GM23338 (cell line): ENCODE measurements around the gene DTNB.

ENCODE experiments used
- EZH2 ChIP-seq: fragments of 200-600 bp; sonication (generic); IDR thresholded peaks from one replicate; pipeline ENCODE4 v1.8.0; 2017; ENCODE audit warnings: antibody characterized with exemption, mild to moderate bottlenecking, low read depth; ENCODE audit not compliant: unreplicated experiment
- EZH2phosphoT487 ChIP-seq: fragments of 200-600 bp; sonication (generic); IDR thresholded peaks from one replicate; pipeline ENCODE4 v1.8.1; 2018; ENCODE audit warnings: antibody characterized with exemption; ENCODE audit not compliant: unreplicated experiment
- JUNB ChIP-seq: IDR thresholded peaks from one replicate; pipeline ENCODE4 v1.6.1; 2016; ENCODE audit warnings: antibody characterized with exemption; ENCODE audit not compliant: unreplicated experiment
- POLR2AphosphoS5 ChIP-seq: IDR thresholded peaks from 2 replicates; pipeline ENCODE4 v1.6.1; 2016; ENCODE audit warnings: antibody characterized with exemption, low read depth
- STAT1 ChIP-seq: IDR thresholded peaks from one replicate; pipeline ENCODE4 v1.6.1; 2016; ENCODE audit warnings: antibody characterized with exemption; ENCODE audit not compliant: unreplicated experiment
- TF ChIP-seq, protein P1 (sequence below), 2 experiments: fragments of 200-600 bp in 1 of 2; sonication (generic) in 1 of 2; conservative IDR thresholded peaks; 2 replicates each; pipeline versions ENCODE4 v1.5.1 to v1.6.1; 2016 to 2017; ENCODE audit warnings: antibody characterized with exemption in 2 of 2, low read depth in 2 of 2, mild to moderate bottlenecking in 2 of 2, moderate library complexity in 1 of 2
- TF ChIP-seq, protein P2 (sequence below): IDR thresholded peaks from one replicate; pipeline ENCODE4 v1.6.1; 2018; ENCODE audit warnings: antibody characterized with exemption; ENCODE audit not compliant: unreplicated experiment

DNA sequence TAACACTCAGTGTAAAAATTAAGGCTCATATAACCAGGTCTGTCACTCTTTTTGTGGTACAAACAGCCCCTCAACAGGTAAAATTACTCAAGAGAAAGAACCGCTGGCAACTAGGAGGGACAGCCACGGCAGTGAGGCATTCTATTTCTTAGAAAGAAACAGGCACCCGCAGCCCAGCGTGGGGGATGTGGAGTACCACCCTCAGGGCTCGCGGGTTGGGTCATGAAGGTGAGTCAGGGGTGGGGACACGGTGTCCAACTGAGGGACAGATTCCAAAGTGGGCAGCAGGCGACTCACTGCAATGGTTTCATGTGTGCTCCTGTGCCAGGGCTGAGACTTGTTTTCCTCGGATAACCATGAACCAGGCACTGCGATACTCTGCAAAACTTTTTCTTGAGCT lies 129.4 kb downstream of the DTNB start:
- TF ChIP-seq, protein P1, sequence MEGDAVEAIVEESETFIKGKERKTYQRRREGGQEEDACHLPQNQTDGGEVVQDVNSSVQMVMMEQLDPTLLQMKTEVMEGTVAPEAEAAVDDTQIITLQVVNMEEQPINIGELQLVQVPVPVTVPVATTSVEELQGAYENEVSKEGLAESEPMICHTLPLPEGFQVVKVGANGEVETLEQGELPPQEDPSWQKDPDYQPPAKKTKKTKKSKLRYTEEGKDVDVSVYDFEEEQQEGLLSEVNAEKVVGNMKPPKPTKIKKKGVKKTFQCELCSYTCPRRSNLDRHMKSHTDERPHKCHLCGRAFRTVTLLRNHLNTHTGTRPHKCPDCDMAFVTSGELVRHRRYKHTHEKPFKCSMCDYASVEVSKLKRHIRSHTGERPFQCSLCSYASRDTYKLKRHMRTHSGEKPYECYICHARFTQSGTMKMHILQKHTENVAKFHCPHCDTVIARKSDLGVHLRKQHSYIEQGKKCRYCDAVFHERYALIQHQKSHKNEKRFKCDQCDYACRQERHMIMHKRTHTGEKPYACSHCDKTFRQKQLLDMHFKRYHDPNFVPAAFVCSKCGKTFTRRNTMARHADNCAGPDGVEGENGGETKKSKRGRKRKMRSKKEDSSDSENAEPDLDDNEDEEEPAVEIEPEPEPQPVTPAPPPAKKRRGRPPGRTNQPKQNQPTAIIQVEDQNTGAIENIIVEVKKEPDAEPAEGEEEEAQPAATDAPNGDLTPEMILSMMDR (conservative IDR thresholded peaks at IDR 0.05; ENCODE audit: low read depth in 2 of 2): no peak
- TF ChIP-seq, protein P2, sequence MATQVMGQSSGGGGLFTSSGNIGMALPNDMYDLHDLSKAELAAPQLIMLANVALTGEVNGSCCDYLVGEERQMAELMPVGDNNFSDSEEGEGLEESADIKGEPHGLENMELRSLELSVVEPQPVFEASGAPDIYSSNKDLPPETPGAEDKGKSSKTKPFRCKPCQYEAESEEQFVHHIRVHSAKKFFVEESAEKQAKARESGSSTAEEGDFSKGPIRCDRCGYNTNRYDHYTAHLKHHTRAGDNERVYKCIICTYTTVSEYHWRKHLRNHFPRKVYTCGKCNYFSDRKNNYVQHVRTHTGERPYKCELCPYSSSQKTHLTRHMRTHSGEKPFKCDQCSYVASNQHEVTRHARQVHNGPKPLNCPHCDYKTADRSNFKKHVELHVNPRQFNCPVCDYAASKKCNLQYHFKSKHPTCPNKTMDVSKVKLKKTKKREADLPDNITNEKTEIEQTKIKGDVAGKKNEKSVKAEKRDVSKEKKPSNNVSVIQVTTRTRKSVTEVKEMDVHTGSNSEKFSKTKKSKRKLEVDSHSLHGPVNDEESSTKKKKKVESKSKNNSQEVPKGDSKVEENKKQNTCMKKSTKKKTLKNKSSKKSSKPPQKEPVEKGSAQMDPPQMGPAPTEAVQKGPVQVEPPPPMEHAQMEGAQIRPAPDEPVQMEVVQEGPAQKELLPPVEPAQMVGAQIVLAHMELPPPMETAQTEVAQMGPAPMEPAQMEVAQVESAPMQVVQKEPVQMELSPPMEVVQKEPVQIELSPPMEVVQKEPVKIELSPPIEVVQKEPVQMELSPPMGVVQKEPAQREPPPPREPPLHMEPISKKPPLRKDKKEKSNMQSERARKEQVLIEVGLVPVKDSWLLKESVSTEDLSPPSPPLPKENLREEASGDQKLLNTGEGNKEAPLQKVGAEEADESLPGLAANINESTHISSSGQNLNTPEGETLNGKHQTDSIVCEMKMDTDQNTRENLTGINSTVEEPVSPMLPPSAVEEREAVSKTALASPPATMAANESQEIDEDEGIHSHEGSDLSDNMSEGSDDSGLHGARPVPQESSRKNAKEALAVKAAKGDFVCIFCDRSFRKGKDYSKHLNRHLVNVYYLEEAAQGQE: no peak
- TF ChIP-seq EZH2 (no peak), POLR2AphosphoS5 (no peak), EZH2phosphoT487 (no peak), JUNB (no peak), STAT1 (no peak)
